ENCODE measurements around the gene CDK19.

The CDK19 gene

GRCh38 chr6:110654096-110654820 is 161.0 kb downstream of the CDK19 start:
- no peak for DNase-seq

GRCh38 chr6:110653381-110653780 is 161.9 kb downstream of the CDK19 start:
- no peak for DNase-seq

- no peak for DNase-seq
Observed at GRCh38 chr6:110652520-110652919, 162.7 kb downstream of the CDK19 start.

GRCh38 chr6:110650755-110651154 is 164.5 kb downstream of the CDK19 start:
- no peak for DNase-seq

- no peak for DNase-seq
Observed at GRCh38 chr6:110649704-110650103, 165.6 kb downstream of the CDK19 start.

GRCh38 chr6:110646951-110647910 is 168.0 kb downstream of the CDK19 start:
- DNase-seq, result no peak

- no peak for DNase-seq
Observed at GRCh38 chr6:110646419-110646698, 168.9 kb downstream of the CDK19 start.

GRCh38 chr6:110645685-110646418 is 169.4 kb downstream of the CDK19 start:
- no peak for DNase-seq

- DNase-seq, result no peak
Observed at GRCh38 chr6:110643175-110643574, 172.1 kb downstream of the CDK19 start.

GRCh38 chr6:110642711-110643110 is 172.6 kb downstream of the CDK19 start:
- no peak for DNase-seq

GRCh38 chr6:110636781-110637180 is 178.5 kb downstream of the CDK19 start:
- no peak for DNase-seq

GRCh38 chr6:110635096-110635495 is 180.2 kb downstream of the CDK19 start:
- no peak for DNase-seq

GRCh38 chr6:110633731-110634213 is 181.5 kb downstream of the CDK19 start:
- DNase-seq, result no peak

GRCh38 chr6:110629153-110629552 is 186.1 kb downstream of the CDK19 start:
- no peak for DNase-seq

GRCh38 chr6:110628330-110628729 is 186.9 kb downstream of the CDK19 start:
- DNase-seq, result no peak

GRCh38 chr6:110626442-110626841 is 188.8 kb downstream of the CDK19 start:
- no peak for DNase-seq

GRCh38 chr6:110625883-110626282 is 189.4 kb downstream of the CDK19 start:
- DNase-seq, result no peak

GRCh38 chr6:110622912-110623578 is 192.2 kb downstream of the CDK19 start:
- no peak for DNase-seq

- DNase-seq, result no peak
Observed at GRCh38 chr6:110621061-110621460, 194.2 kb downstream of the CDK19 start.

GRCh38 chr6:110620065-110620464 is 195.2 kb downstream of the CDK19 start:
- DNase-seq, result no peak

GRCh38 chr6:110619275-110619908 is 195.9 kb downstream of the CDK19 start:
- DNase-seq, result no peak

- DNase-seq, result no peak
Observed at GRCh38 chr6:110618591-110619267, 196.5 kb downstream of the CDK19 start.

Measured in stimulated activated CD4-positive, alpha-beta T cell treated with anti-CD3 and anti-CD28 coated beads, Interleukin-12 subunit alpha, Interleukin-12 subunit beta, amount 100 ng/mL, for 4 hours (primary cell).